HepG2 (cell line): ENCODE data around the gene CCDC197. TPM values are rescaled to one million over a fixed set of nuclear protein-coding genes. Genes with fewer than 3 reads are reported as not detected.

Experiments
- DZIP1 ChIP-seq: sonication (generic); formaldehyde crosslinking; IDR thresholded peaks from 2 replicates; pipeline ENCODE4 v1.5.0; 2020; ENCODE audit warnings: mild to moderate bottlenecking, missing genetic modification reagents
- KAT2B ChIP-seq: fragments of 150-350 bp; IDR thresholded peaks from 2 replicates; pipeline ENCODE4 v1.6.1; 2014; ENCODE audit warnings: low read depth, low read length, borderline replicate concordance
- LCORL ChIP-seq, 2 experiments: fragments of 450-650 bp in 1 of 2; sonication (generic) in 1 of 2; formaldehyde crosslinking in 1 of 2; IDR thresholded peaks; 2 replicates each; pipeline versions ENCODE4 v1.5.0 to v1.6.1; 2017 to 2020; ENCODE audit warnings: antibody characterized with exemption in 1 of 2, missing genetic modification reagents in 1 of 2
- MED13 ChIP-seq: sonication (generic); formaldehyde crosslinking; IDR thresholded peaks from 2 replicates; pipeline ENCODE4 v1.5.0; 2020; ENCODE audit warnings: missing genetic modification reagents
- PATZ1 ChIP-seq: sonication (generic); formaldehyde crosslinking; IDR thresholded peaks from 2 replicates; pipeline ENCODE4 v1.4.0; 2020; ENCODE audit warnings: missing genetic modification reagents
- POGZ ChIP-seq: sonication (generic); formaldehyde crosslinking; IDR thresholded peaks from 2 replicates; pipeline ENCODE4 v1.4.0; 2020; ENCODE audit warnings: mild to moderate bottlenecking, missing genetic modification reagents
- ZNF407 ChIP-seq: sonication (generic); formaldehyde crosslinking; IDR thresholded peaks from one replicate; pipeline ENCODE4 v1.5.1; 2020; ENCODE audit warnings: mild to moderate bottlenecking, missing genetic modification reagents; ENCODE audit errors: not compliant biosample characterization
- ZNF7 ChIP-seq: IDR thresholded peaks from 2 replicates; pipeline ENCODE4 v1.6.1; 2016; ENCODE audit warnings: missing biosample characterization, missing genetic modification reagents
- ZNF704 ChIP-seq: sonication (generic); formaldehyde crosslinking; IDR thresholded peaks from 2 replicates; pipeline ENCODE4 v1.8.1; 2023; ENCODE audit warnings: mild to moderate bottlenecking, inconsistent platforms, moderate library complexity, missing genetic modification reagents, borderline replicate concordance
- polyA plus RNA-seq, 8 experiments: library from polyadenylated mRNA; depleted of rRNA in 3 of 8; stranded (reverse) in 7 of 8; unstranded in 1 of 8; fragments of >200 nt; fragmentation: Illumina TruSeq in 4 of 8; extraction: Trizol in 4 of 8; gene quantifications; 2 replicates each; pipeline versions ENCODE4 v1.2.1 to v1.2.3, GENCODE V29; 2011 to 2016; ENCODE audit warnings: low read depth in 4 of 8, missing spikeins in 1 of 8, mixed read lengths in 1 of 8; ENCODE audit not compliant: insufficient read depth in 1 of 8
- total RNA-seq, 5 experiments: library from RNA; depleted of rRNA; stranded (reverse); fragments of >200 nt; fragmentation: Illumina TruSeq; extraction: Trizol; gene quantifications; 2 replicates each; pipeline ENCODE4 v1.2.3, GENCODE V29; 2016; ENCODE audit warnings: low read depth in 1 of 5

The CCDC197 gene
- total and polyA plus RNA-seq, 2 of the 13 experiments (the other 11 are each of a cell fraction or from before 2014, with no cell fraction given) = 0.11 to 0.13 TPM

GRCh38 chr14:94022532-94023411, 25.7 kb downstream of the CCDC197 start (continued):
- TF ChIP-seq ZNF407 (CRISPR knock-in tag) = no peak
- TF ChIP-seq POGZ = no peak
- peak; percentile 85 for TF ChIP-seq PATZ1 (CRISPR knock-in tag)
- TF ChIP-seq ZNF7 (CRISPR knock-in tag) = no peak
- no peak for TF ChIP-seq MED13 (CRISPR knock-in tag)
- no peak for TF ChIP-seq KAT2B
- no peak for TF ChIP-seq DZIP1 (CRISPR knock-in tag)
- TF ChIP-seq LCORL (IDR thresholded peaks at IDR 0.05) = no peak
- no peak for TF ChIP-seq LCORL (CRISPR knock-in tag; IDR thresholded peaks at IDR 0.05)
- no peak for TF ChIP-seq ZNF704 (CRISPR knock-in tag)
